Upper lobe of right lung (tissue), 1 donor: ENCODE measurements around the gene SHISAL2A. TPM values are rescaled to one million over a fixed set of nuclear protein-coding genes. Genes with fewer than 3 reads are reported as not detected.

Experiments
- ATAC-seq: fragments of 200-7000 bp; cut with Tn5 transposase; one replicate; pipeline ENCODE4 v1.9.1; 2020; ENCODE audit warnings: mild to moderate bottlenecking, moderate library complexity
- DNase-seq: peaks from one replicate; pipeline ENCODE4 v3.0.0-alpha.2; 2020
- H3K27ac ChIP-seq: fragments of 200-600 bp; one replicate; pipeline ENCODE4 v1.8.0; 2022
- H3K27me3 ChIP-seq: fragments of 200-600 bp; one replicate; pipeline ENCODE4 v1.8.0; 2022; ENCODE audit warnings: mild to moderate bottlenecking
- H3K36me3 ChIP-seq: fragments of 200-600 bp; one replicate; pipeline ENCODE4 v1.8.0; 2022
- H3K4me1 ChIP-seq: fragments of 200-600 bp; one replicate; pipeline ENCODE4 v1.8.0; 2022
- H3K4me3 ChIP-seq: fragments of 200-600 bp; one replicate; pipeline ENCODE4 v1.8.0; 2022; ENCODE audit warnings: mild to moderate bottlenecking
- H3K9me3 ChIP-seq: fragments of 200-600 bp; one replicate; pipeline ENCODE4 v1.8.0; 2022
- intact Hi-C: fragments of 100-400 bp; cut with DNase I; formaldehyde crosslinking; loops from one replicate; pipeline ENCODE4 v1.11.0; 2022
- total RNA-seq: library from RNA; stranded (reverse); fragmentation: NEBNext Ultra II Directional; extraction: Animal tissue kit (Norgen Biotek cat#: 25700); gene quantifications from one replicate; pipeline ENCODE4 v1.2.1, GENCODE V29; 2021
- TF ChIP-seq, protein P1 (sequence below): fragments of 200-600 bp; IDR thresholded peaks from one replicate; pipeline ENCODE4 v1.8.0; 2022; ENCODE audit warnings: antibody characterized with exemption
- donor health status: DM: no; HTN: yes; CAD: no; lungs with severe emphysema.

The SHISAL2A gene
- total RNA-seq, 1 donor from 2014 or later, result 0.81 TPM

DNA sequence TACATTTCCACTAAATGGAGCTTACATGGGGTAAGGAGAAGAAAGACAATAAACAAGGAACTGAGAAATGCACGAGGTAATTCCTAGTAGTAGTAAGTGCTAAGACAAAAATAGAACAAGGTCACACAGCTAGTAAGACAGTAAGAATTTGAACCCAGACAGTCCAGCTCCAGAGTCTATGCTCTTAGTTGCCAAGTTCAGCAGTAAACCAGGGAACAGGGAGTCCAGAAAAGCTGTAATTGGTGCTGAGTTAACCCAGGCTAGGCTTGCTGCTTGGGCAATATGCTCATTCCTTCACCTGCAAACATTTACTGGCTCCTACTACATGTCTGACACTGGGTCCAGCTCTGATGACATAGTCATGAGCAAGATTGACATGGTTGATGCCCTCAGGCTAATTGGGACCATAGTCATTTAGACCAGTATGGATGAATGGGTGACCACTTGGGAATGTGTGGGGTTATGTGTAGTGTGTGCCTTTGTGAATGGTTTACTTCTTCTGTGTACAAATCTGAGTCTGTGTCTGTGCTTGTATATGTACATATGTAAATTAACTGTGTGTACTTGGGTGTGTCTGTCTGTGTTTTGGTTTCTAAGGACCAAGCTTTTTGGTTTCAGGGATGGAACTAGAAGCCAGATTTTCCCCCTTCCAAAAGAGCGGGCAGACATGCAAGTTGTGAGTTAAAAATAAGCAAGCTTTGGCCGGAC lies 28.8 kb upstream of the SHISAL2A start:
- intact Hi-C loops, result no loop called here
- Histone ChIP-seq H3K27ac (no peak overlapping the region), H3K27me3 (no peaks in the 10 kb centered on the region), H3K4me3 (no peak overlapping the region), H3K9me3 (no peaks in the 10 kb centered on the region), H3K4me1 (peaks cover 23% of the 10 kb centered on the region), H3K36me3 (peaks cover 13% of the 10 kb centered on the region)
- DNase-seq, result no peak
- no peak for ATAC-seq
- TF ChIP-seq, protein P1, sequence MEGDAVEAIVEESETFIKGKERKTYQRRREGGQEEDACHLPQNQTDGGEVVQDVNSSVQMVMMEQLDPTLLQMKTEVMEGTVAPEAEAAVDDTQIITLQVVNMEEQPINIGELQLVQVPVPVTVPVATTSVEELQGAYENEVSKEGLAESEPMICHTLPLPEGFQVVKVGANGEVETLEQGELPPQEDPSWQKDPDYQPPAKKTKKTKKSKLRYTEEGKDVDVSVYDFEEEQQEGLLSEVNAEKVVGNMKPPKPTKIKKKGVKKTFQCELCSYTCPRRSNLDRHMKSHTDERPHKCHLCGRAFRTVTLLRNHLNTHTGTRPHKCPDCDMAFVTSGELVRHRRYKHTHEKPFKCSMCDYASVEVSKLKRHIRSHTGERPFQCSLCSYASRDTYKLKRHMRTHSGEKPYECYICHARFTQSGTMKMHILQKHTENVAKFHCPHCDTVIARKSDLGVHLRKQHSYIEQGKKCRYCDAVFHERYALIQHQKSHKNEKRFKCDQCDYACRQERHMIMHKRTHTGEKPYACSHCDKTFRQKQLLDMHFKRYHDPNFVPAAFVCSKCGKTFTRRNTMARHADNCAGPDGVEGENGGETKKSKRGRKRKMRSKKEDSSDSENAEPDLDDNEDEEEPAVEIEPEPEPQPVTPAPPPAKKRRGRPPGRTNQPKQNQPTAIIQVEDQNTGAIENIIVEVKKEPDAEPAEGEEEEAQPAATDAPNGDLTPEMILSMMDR, result no peak

DNA sequence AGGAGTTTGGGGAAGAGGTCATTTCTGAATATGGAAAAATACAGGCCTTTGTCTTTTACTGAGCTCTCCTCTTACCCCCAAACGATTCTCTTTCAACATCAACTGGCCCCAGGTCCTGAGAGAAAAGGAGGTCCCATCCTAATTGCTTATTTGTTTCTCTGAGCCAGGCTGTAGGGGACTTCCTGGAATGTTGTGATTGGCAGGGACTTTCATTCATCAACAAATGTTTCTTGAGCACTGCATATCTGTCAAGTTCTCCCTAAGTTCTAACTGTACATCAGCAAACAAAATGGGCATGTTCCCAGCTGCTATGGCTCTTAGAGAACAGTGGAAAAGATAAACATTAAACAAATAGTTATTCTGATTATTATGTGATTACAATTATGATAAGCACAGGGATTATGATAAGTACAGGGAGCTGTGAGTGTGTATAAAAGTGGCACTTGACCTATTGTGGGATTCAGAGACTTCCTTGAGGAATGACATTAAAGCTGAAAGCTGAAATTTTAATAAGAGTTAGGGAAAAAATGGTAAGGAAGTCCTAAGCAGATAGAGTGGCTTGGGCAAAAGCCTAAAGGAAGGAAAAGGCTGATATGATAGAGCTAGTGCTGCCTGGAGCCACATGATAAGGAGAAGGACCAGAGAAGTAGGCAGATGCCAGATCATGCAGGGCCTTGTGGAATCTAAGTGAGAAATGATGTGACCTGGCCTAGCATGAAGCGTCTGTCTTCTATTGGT lies 19.2 kb upstream of the SHISAL2A start:
- Histone ChIP-seq H3K27me3 (no peaks in the 10 kb centered on the region), H3K27ac (no peak overlapping the region), H3K4me1 (no peaks in the 10 kb centered on the region), H3K36me3 (no peaks in the 10 kb centered on the region), H3K9me3 (no peaks in the 10 kb centered on the region), H3K4me3 (no peak overlapping the region)
- intact Hi-C loops, result no loop called here
- ATAC-seq (no peak), DNase-seq (no peak)
- TF ChIP-seq, protein P1, result no peak

DNA sequence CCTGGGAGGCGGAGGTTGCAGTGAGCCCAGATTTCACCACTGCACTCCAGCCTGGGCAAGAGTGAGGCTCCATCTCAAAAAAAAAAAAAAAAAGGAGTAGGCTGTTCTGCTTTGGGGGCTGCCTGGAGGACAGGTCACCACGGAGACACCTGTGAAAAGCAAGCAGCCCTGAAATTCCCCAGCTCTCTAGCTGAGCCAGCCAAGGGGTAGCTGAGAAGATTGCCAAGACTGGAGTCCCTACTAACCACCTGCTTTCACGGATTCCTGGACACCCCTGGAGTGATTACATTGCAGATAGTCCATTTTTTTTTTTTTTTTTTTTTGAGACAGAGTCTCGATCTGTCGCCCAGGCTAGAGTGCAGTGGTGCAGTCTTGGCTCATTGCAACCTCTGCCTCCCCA lies 18.3 kb upstream of the SHISAL2A start:
- ATAC-seq, result no peak

DNA sequence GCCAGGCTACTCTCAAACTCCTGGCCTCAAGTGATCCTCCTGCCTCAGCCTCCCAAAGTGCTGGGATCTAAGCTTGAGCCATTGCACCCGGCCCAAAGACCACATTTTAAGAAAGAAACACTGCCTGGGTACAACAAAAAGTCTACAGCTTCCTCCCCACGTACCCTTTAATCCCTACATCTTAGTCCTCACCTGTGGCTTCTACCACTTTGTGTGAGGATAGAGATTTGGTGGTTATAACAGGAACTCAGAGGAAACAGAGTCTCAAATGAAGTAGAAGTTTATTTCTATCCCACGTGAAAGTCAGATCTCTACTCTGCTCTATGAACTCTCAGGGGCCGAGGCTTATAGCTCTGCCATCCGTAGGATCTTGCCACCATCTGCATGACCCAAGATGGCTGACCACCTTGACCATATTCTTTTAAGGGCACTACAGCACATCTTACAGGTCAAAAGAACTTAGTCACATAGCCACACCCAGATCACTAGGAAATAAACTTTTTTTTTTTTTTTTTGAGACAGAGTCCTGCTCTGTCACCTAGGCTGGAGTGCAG lies 17.4 kb upstream of the SHISAL2A start:
- H3K4me1 ChIP-seq, result no peaks in the 10 kb centered on the region
- no peak overlapping the region for H3K27ac ChIP-seq
- H3K27me3 ChIP-seq, result no peaks in the 10 kb centered on the region
- intact Hi-C loops, result no loop called here
- H3K4me3 ChIP-seq, result no peak overlapping the region
- no peak for DNase-seq
- no peaks in the 10 kb centered on the region for H3K9me3 ChIP-seq
- TF ChIP-seq, protein P1, result no peak
- no peaks in the 10 kb centered on the region for H3K36me3 ChIP-seq
- ATAC-seq, result no peak

More for the DNA sequence above, 18.3 kb upstream of the SHISAL2A start:
- H3K27ac ChIP-seq, result no peak overlapping the region
- intact Hi-C loops, result no loop called here
- TF ChIP-seq, protein P1, result no peak
- no peaks in the 10 kb centered on the region for H3K27me3 ChIP-seq
- H3K4me3 ChIP-seq, result no peak overlapping the region
- H3K9me3 ChIP-seq, result no peaks in the 10 kb centered on the region
- no peak for DNase-seq
- no peaks in the 10 kb centered on the region for H3K36me3 ChIP-seq
- no peaks in the 10 kb centered on the region for H3K4me1 ChIP-seq

DNA sequence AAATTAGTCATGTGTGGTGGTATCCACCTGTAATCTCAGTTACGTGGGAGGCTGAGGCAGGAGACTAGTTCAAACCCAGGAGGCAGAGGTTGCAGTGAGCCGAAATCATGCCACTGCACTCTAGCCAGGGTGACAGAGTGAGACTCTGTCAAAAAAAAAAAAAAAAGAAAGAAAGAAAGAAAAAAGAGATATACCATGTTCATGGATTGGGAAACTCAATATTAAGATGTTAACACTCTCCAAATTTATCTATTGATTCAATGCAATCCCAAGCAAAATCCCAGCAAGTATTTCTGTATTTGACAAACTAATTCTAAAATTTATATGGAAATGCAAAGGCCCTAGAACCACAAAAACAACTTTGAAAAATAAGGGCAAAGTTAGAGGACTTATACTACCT lies 11.0 kb upstream of the SHISAL2A start:
- Histone ChIP-seq H3K9me3 (peaks cover 16% of the 10 kb centered on the region), H3K4me3 (no peak overlapping the region), H3K4me1 (no peaks in the 10 kb centered on the region), H3K36me3 (no peaks in the 10 kb centered on the region), H3K27ac (no peak overlapping the region), H3K27me3 (no peaks in the 10 kb centered on the region)
- ATAC-seq (no peak), DNase-seq (no peak)
- intact Hi-C loops, result no loop called here
- TF ChIP-seq, protein P1, result no peak
